HL-60 (cell line): ENCODE measurements around the gene TMEM179.

ENCODE experiments used
- POLR2AphosphoS5 ChIP-seq: IDR thresholded peaks from 2 replicates; pipeline ENCODE4 v1.6.1; 2012; ENCODE audit warnings: low read depth
- TF ChIP-seq, protein P1 (sequence below): IDR thresholded peaks from one replicate; pipeline ENCODE4 v1.5.1; 2011; ENCODE audit warnings: low read length, control low read depth, inconsistent platforms; ENCODE audit not compliant: insufficient read depth
- TF ChIP-seq, protein P2 (sequence below): IDR thresholded peaks from 2 replicates; pipeline ENCODE4 v1.6.1; 2012; ENCODE audit warnings: low read depth; ENCODE audit not compliant: insufficient replicate concordance

DNA sequence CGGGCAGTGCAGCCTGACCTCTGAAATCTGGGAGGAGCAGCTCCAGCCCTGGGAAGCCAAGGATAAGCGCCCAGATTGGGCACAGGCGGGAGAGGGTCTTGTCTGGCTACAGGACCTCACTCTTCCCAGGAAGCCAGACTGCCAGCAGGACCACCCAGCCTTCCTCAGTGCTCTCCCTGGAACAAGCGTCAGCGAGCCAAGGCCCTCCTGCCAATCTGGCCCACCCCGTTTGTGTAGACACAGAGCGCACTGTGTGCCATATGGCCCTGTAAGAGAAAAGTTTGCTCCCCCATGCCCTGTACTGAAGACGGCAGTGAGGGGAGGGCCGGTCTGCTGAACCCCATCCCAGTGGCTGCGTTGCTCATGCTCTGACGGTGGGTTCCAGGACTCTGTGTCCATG, 26.3 kb downstream of the TMEM179 start:
- TF ChIP-seq, protein P1, sequence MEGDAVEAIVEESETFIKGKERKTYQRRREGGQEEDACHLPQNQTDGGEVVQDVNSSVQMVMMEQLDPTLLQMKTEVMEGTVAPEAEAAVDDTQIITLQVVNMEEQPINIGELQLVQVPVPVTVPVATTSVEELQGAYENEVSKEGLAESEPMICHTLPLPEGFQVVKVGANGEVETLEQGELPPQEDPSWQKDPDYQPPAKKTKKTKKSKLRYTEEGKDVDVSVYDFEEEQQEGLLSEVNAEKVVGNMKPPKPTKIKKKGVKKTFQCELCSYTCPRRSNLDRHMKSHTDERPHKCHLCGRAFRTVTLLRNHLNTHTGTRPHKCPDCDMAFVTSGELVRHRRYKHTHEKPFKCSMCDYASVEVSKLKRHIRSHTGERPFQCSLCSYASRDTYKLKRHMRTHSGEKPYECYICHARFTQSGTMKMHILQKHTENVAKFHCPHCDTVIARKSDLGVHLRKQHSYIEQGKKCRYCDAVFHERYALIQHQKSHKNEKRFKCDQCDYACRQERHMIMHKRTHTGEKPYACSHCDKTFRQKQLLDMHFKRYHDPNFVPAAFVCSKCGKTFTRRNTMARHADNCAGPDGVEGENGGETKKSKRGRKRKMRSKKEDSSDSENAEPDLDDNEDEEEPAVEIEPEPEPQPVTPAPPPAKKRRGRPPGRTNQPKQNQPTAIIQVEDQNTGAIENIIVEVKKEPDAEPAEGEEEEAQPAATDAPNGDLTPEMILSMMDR: no peak
- TF ChIP-seq POLR2AphosphoS5: no peak
- TF ChIP-seq, protein P2, sequence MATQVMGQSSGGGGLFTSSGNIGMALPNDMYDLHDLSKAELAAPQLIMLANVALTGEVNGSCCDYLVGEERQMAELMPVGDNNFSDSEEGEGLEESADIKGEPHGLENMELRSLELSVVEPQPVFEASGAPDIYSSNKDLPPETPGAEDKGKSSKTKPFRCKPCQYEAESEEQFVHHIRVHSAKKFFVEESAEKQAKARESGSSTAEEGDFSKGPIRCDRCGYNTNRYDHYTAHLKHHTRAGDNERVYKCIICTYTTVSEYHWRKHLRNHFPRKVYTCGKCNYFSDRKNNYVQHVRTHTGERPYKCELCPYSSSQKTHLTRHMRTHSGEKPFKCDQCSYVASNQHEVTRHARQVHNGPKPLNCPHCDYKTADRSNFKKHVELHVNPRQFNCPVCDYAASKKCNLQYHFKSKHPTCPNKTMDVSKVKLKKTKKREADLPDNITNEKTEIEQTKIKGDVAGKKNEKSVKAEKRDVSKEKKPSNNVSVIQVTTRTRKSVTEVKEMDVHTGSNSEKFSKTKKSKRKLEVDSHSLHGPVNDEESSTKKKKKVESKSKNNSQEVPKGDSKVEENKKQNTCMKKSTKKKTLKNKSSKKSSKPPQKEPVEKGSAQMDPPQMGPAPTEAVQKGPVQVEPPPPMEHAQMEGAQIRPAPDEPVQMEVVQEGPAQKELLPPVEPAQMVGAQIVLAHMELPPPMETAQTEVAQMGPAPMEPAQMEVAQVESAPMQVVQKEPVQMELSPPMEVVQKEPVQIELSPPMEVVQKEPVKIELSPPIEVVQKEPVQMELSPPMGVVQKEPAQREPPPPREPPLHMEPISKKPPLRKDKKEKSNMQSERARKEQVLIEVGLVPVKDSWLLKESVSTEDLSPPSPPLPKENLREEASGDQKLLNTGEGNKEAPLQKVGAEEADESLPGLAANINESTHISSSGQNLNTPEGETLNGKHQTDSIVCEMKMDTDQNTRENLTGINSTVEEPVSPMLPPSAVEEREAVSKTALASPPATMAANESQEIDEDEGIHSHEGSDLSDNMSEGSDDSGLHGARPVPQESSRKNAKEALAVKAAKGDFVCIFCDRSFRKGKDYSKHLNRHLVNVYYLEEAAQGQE: no peak
